HCT116 (cell line): ENCODE results near the gene NMNAT3. TPM values are rescaled to one million over a fixed set of nuclear protein-coding genes. Genes with fewer than 3 reads are reported as not detected.

Source experiments
- ATAC-seq: fragments of 200-7000 bp; cut with Tn5 transposase; 2 replicates; pipeline ENCODE4 v1.9.1; 2020; ENCODE audit warnings: mild to moderate bottlenecking, moderate library complexity
- BruUV-seq: library from RNA; stranded (reverse); fragments of 400-500 nt; replicated peaks from 2 replicates; lab custom pipeline; 2021; lab: Mats Ljungman, UMichigan
- CTCF ChIA-PET: fragments of 300-600 bp; sonication (Branson Sonifier 250); formaldehyde crosslinking; loops from one replicate; lab custom pipeline; 2021; ENCODE audit warnings: antibody characterized with exemption; lab: Charles Lee
- POLR2A ChIA-PET: fragments of 300-600, 350-600 bp; sonication (Branson Sonifier 250); formaldehyde crosslinking; loops from one replicate; lab custom pipeline; 2021; ENCODE audit warnings: antibody characterized with exemption; lab: Charles Lee
- RAD21 ChIA-PET, 2 experiments: fragments of 300-600 bp; sonication (Branson Sonifier 250); formaldehyde crosslinking; loops; one replicate each; lab custom pipeline; 2023; ENCODE audit warnings: low total read pairs in 2 of 2; ENCODE audit not compliant: uncharacterized antibody in 2 of 2, unreplicated experiment in 2 of 2, low non-redundant PET in 1 of 2; lab: Charles Lee
- DNase-seq: peaks from one replicate; pipeline ENCODE4 v3.0.0-alpha.2; 2010; ENCODE audit warnings: low read depth, low spot score
- H2AFZ ChIP-seq: fragments of 200-600 bp; shearing (Covaris generic), sonication (generic); 2 replicates; pipeline ENCODE4 v1.6.1; 2017; ENCODE audit warnings: low read depth, mixed run types, mixed read lengths, antibody characterized with exemption, low read length; ENCODE audit not compliant: poor library complexity, severe bottlenecking
- H3K27ac ChIP-seq: 2 replicates; pipeline ENCODE4 v1.5.1; 2012; ENCODE audit warnings: low read depth, low read length
- H3K27me3 ChIP-seq: fragments of 200-600 bp; sonication (generic); 2 replicates; pipeline ENCODE4 v1.6.1; 2016; ENCODE audit warnings: mixed run types, low read length, mixed read lengths; ENCODE audit not compliant: insufficient read depth
- H3K36me3 ChIP-seq, 2 experiments: fragments of 200-500 bp in 1 of 2; fragments of 200-600 bp in 1 of 2; sonication (Bioruptor generic) in 1 of 2; sonication (generic) in 1 of 2; 2 replicates each; pipeline versions ENCODE4 v1.5.1 to v1.6.1; 2014 to 2016; ENCODE audit warnings: low read length in 2 of 2, inconsistent platforms in 1 of 2, mixed read lengths in 1 of 2, mixed run types in 1 of 2; ENCODE audit not compliant: insufficient read depth in 2 of 2, control insufficient read depth in 1 of 2
- H3K4me1 ChIP-seq, 2 experiments: fragments of 200-600 bp in 1 of 2; sonication (generic) in 1 of 2; 2 replicates each; pipeline versions ENCODE4 v1.5.1 to v1.6.1; 2012 to 2017; ENCODE audit warnings: low read length in 2 of 2, inconsistent platforms in 1 of 2, mild to moderate bottlenecking in 1 of 2, mixed read lengths in 1 of 2, mixed run types in 1 of 2, moderate library complexity in 1 of 2; ENCODE audit not compliant: insufficient read depth in 2 of 2, control insufficient read depth in 1 of 2
- H3K4me2 ChIP-seq: fragments of 200-600 bp; sonication (generic); 2 replicates; pipeline ENCODE4 v1.6.1; 2017; ENCODE audit warnings: mixed run types, low read length, mixed read lengths
- H3K4me3 ChIP-seq, 2 experiments: fragments of 200-600 bp in 1 of 2; sonication (generic) in 1 of 2; replicated peaks in 1 of 2; 2 replicates each; pipeline ENCODE4 v1.5.1; 2011 to 2016; ENCODE audit warnings: low read length in 2 of 2, control low read depth in 1 of 2, low read depth in 1 of 2, mild to moderate bottlenecking in 1 of 2, mixed read lengths in 1 of 2, mixed run types in 1 of 2
- H3K79me2 ChIP-seq: fragments of 200-600 bp; sonication (generic); 2 replicates; pipeline ENCODE4 v1.6.1; 2017; ENCODE audit warnings: mild to moderate bottlenecking, mixed run types, low read length, moderate library complexity, mixed read lengths; ENCODE audit not compliant: insufficient read depth
- H3K9ac ChIP-seq: fragments of 200-600 bp; sonication (generic); 2 replicates; pipeline ENCODE4 v1.6.1; 2016; ENCODE audit warnings: low read length, mixed read lengths
- H3K9me2 ChIP-seq: fragments of 200-600 bp; sonication (generic), shearing (Covaris generic); 2 replicates; pipeline ENCODE4 v1.6.1; 2017; ENCODE audit warnings: mixed run types, mild to moderate bottlenecking, moderate library complexity; ENCODE audit not compliant: insufficient read depth
- H3K9me3 ChIP-seq, 2 experiments: fragments of 200-500 bp in 1 of 2; fragments of 200-600 bp in 1 of 2; sonication (Bioruptor generic) in 1 of 2; sonication (generic) in 1 of 2; 2 replicates each; pipeline ENCODE4 v1.6.1; 2014 to 2017; ENCODE audit warnings: low read length in 2 of 2, mixed read lengths in 2 of 2, inconsistent platforms in 1 of 2, low read depth in 1 of 2, mild to moderate bottlenecking in 1 of 2, mixed run types in 1 of 2, moderate library complexity in 1 of 2; ENCODE audit not compliant: control insufficient read depth in 1 of 2, insufficient read depth in 1 of 2
- H4K20me1 ChIP-seq: fragments of 200-600 bp; sonication (generic), shearing (Covaris generic); 2 replicates; pipeline ENCODE4 v1.6.1; 2017; ENCODE audit warnings: mixed run types, mild to moderate bottlenecking, moderate library complexity; ENCODE audit not compliant: insufficient read depth
- CEBPB ChIP-seq: IDR thresholded peaks from 2 replicates; pipeline ENCODE4 v1.6.1; 2012; ENCODE audit warnings: low read depth
- EGR1 ChIP-seq: IDR thresholded peaks from 2 replicates; pipeline ENCODE4 v1.6.1; 2012; ENCODE audit warnings: low read depth
- EZH2phosphoT487 ChIP-seq: fragments of 200-600 bp; IDR thresholded peaks from 2 replicates; pipeline ENCODE4 v1.6.1; 2018; ENCODE audit warnings: antibody characterized with exemption, borderline replicate concordance
- JUND ChIP-seq: IDR thresholded peaks from 2 replicates; pipeline ENCODE4 v1.6.1; 2012
- SRF ChIP-seq: IDR thresholded peaks from 2 replicates; pipeline ENCODE4 v1.6.1; 2012; ENCODE audit warnings: low read depth
- ZNF274 ChIP-seq: fragments of 200-500 bp; sonication (Bioruptor generic); IDR thresholded peaks from 2 replicates; pipeline ENCODE4 v1.6.1; 2014; ENCODE audit warnings: mild to moderate bottlenecking, low read depth, low read length, inconsistent platforms
- intact Hi-C: fragments of 100-400 bp; cut with micrococcal nuclease; formaldehyde crosslinking; loops from 2 replicates; pipeline ENCODE4 v1.10.0; 2022
- total RNA-seq: library from RNA; stranded (reverse); gene quantifications from one replicate; pipeline ENCODE4 v1.2.1, GENCODE V29; 2021; ENCODE audit not compliant: unreplicated experiment
- TF ChIP-seq, protein P1 (sequence below), 3 experiments: fragments of 200-600 bp in 1 of 3; sonication (generic) in 1 of 3; IDR thresholded peaks in 2 of 3; conservative IDR thresholded peaks in 1 of 3; 2 replicates each; pipeline ENCODE4 v1.5.1; 2012 to 2017; ENCODE audit warnings: low read depth in 2 of 3, low read length in 2 of 3, antibody characterized with exemption in 1 of 3, borderline replicate concordance in 1 of 3, control low read depth in 1 of 3, mild to moderate bottlenecking in 1 of 3, mixed read lengths in 1 of 3, mixed run types in 1 of 3, moderate library complexity in 1 of 3; ENCODE audit not compliant: insufficient read depth in 1 of 3

The NMNAT3 gene
- total RNA-seq, 1 experiment from 2014 or later, result 5.7 TPM

DNA sequence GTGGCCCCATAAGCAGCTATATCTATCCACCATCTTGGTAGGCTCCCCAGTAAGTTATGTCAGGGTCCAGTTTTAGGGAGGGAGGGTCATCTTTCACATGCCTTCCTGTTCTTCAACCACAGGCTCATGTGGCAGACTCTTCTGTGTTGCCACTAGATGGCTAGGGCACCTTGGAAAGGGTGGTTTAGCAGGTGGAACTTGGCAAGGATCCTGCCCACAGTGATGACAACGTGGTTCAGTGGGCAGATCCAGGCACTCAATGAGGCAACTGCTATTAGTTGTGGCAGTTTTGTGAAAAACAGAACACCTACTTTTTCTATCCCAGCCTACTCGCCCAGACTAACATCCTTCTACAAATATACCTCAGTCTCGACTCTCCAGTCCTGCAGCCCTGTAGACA lies 131.0 kb downstream of the NMNAT3 start:
- ChIA-PET CTCF (no interaction called here), RAD21 (no interaction called here), POLR2A (no interaction called here)
- H3K9me3 ChIP-seq, result no peaks in the 10 kb centered on the region
- H3K27me3 ChIP-seq, result no peaks in the 10 kb centered on the region
- intact Hi-C loops, result no loop called here
- no peaks in the 10 kb centered on the region for H3K9me2 ChIP-seq
- no peak overlapping the region for H2AFZ ChIP-seq
- ATAC-seq (peak; percentile 44; the same call in 1 of the 2 replicates), DNase-seq (no peak)
- H3K79me2 ChIP-seq, result no peaks in the 10 kb centered on the region
- peaks cover 3 to 7% of the 10 kb centered on the region in 2 experiments; a peak in 3 of 4 replicates for H3K4me1 ChIP-seq
- H3K4me3 ChIP-seq, result no peak overlapping the region
- BruUV-seq, result no TSS peak
- no peak overlapping the region for H3K4me2 ChIP-seq
- H3K36me3 ChIP-seq, result no peaks in the 10 kb centered on the region
- H3K9ac ChIP-seq, result no peak overlapping the region
- H4K20me1 ChIP-seq, result no peaks in the 10 kb centered on the region
- no peak overlapping the region for H3K27ac ChIP-seq
- TF ChIP-seq, protein P1, sequence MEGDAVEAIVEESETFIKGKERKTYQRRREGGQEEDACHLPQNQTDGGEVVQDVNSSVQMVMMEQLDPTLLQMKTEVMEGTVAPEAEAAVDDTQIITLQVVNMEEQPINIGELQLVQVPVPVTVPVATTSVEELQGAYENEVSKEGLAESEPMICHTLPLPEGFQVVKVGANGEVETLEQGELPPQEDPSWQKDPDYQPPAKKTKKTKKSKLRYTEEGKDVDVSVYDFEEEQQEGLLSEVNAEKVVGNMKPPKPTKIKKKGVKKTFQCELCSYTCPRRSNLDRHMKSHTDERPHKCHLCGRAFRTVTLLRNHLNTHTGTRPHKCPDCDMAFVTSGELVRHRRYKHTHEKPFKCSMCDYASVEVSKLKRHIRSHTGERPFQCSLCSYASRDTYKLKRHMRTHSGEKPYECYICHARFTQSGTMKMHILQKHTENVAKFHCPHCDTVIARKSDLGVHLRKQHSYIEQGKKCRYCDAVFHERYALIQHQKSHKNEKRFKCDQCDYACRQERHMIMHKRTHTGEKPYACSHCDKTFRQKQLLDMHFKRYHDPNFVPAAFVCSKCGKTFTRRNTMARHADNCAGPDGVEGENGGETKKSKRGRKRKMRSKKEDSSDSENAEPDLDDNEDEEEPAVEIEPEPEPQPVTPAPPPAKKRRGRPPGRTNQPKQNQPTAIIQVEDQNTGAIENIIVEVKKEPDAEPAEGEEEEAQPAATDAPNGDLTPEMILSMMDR (IDR thresholded peaks at IDR 0.05 in 2 of 3, conservative IDR thresholded peaks at IDR 0.05 in 1 of 3; ENCODE audit: borderline replicate concordance in 1 of 3, insufficient read depth in 1 of 3, low read depth in 2 of 3, low read length in 2 of 3), result 0 out of 6 replicates have a peak, but pooled peaks of 1 of the 3 experiments have one; percentile 8
- TF ChIP-seq JUND, result no peak
- no peak for TF ChIP-seq ZNF274

DNA sequence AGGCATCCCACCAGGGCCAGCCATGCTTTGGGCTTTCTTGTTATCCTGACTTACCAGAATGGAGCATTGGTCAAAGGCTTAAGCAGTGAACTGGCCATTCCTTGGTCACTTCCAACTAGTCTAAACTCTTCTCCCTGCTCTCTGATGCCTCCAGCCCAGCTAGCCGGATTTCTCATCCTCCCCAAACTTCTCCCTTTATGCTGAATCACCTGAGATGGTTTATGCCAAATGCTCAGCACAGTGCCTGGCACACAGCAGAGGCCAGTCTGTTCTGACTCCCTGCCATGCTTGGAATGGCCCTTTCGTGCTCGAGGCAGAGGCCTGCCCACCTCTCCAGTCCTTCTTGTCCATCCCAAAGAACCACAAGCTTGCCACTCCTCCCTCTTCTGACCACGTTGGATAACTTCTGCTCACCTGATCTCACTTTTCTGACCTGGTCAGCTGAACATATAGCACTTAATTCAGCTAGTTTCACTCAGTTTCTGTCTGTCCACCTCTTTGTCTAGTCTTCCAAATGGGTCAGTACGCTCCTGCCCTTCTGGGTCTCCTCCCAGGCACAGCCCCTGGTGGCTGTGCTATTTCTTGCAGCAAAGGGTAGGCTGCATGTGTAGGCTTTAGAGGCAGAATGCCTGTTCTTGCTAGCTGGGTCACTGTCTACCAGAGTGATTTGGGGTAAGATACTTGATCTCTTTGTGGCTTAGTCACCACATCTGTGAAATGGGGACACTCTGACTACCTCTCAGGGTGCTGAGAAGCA lies 136.1 kb downstream of the NMNAT3 start:
- no peak overlapping the region for H3K9ac ChIP-seq
- no peak for DNase-seq
- peaks cover 9% of the 10 kb centered on the region; the same call in 1 of the 2 replicates for H3K79me2 ChIP-seq
- ChIA-PET POLR2A (no interaction called here), CTCF (no interaction called here)
- no peak overlapping the region for H2AFZ ChIP-seq
- intact Hi-C loops, result no loop called here
- no peak overlapping the region for H3K4me3 ChIP-seq
- H3K27ac ChIP-seq, result no peak overlapping the region
- H3K27me3 ChIP-seq, result no peaks in the 10 kb centered on the region
- H3K9me3 ChIP-seq, result no peaks in the 10 kb centered on the region
- H3K36me3 ChIP-seq, result no peaks in the 10 kb centered on the region; a peak in 1 of 4 replicates
- peak overlapping the region; percentile 95 for H3K4me2 ChIP-seq
- H4K20me1 ChIP-seq, result no peaks in the 10 kb centered on the region
- H3K4me1 ChIP-seq, result peaks cover 38 to 47% of the 10 kb centered on the region in 2 experiments
- H3K9me2 ChIP-seq, result no peaks in the 10 kb centered on the region
- TF ChIP-seq JUND, result no peak
- no peak for TF ChIP-seq CEBPB
- TF ChIP-seq, protein P1 (IDR thresholded peaks at IDR 0.05 in 2 of 3, conservative IDR thresholded peaks at IDR 0.05 in 1 of 3; ENCODE audit: borderline replicate concordance in 1 of 3, insufficient read depth in 1 of 3, low read depth in 2 of 3, low read length in 2 of 3), result peak in 2 of 3 experiments; percentile 39 to 43; a peak in 4 of 6 replicates
- TF ChIP-seq EGR1, result no peak
- no peak for TF ChIP-seq EZH2phosphoT487
- no peak for TF ChIP-seq SRF
- TF ChIP-seq, all 23 proteins: peak for 1
- BruUV-seq, result no TSS peak
- no peak for ATAC-seq
- RAD21 ChIA-PET, result no interaction called here
